IMR-90 (cell line): Measurements from ENCODE around the gene CMIP.

Source experiments
- CEBPB ChIP-seq: IDR thresholded peaks from 2 replicates; pipeline ENCODE4 v1.6.1; 2012; ENCODE audit warnings: low read depth, low read length, improper control_type of control experiment
- MAFK ChIP-seq: IDR thresholded peaks from 2 replicates; pipeline ENCODE4 v1.6.1; 2012; ENCODE audit warnings: low read depth, low read length, improper control_type of control experiment
- MAZ ChIP-seq: IDR thresholded peaks from 2 replicates; pipeline ENCODE4 v1.6.1; 2012; ENCODE audit warnings: low read depth, mild to moderate bottlenecking, low read length, improper control_type of control experiment, moderate library complexity, borderline replicate concordance
- MXI1 ChIP-seq: IDR thresholded peaks from 2 replicates; pipeline ENCODE4 v1.6.1; 2012; ENCODE audit warnings: low read depth, mild to moderate bottlenecking, low read length, moderate library complexity, borderline replicate concordance
- POLR2A ChIP-seq: IDR thresholded peaks from 2 replicates; pipeline ENCODE4 v1.6.1; 2012; ENCODE audit warnings: mild to moderate bottlenecking, low read depth, low read length
- RAD21 ChIP-seq: IDR thresholded peaks from 2 replicates; pipeline ENCODE4 v1.6.1; 2012; ENCODE audit warnings: low read length, improper control_type of control experiment
- RCOR1 ChIP-seq: IDR thresholded peaks from 2 replicates; pipeline ENCODE4 v1.6.1; 2012; ENCODE audit warnings: mild to moderate bottlenecking, low read length, improper control_type of control experiment; ENCODE audit not compliant: insufficient replicate concordance
- TF ChIP-seq, protein P1 (sequence below): conservative IDR thresholded peaks from 2 replicates; pipeline ENCODE4 v1.5.1; 2012; ENCODE audit warnings: mild to moderate bottlenecking, low read depth, low read length, improper control_type of control experiment
- TF ChIP-seq, protein P2 (sequence below): fragments of 150-350 bp; IDR thresholded peaks from 2 replicates; pipeline ENCODE4 v1.6.1; 2017; ENCODE audit warnings: mild to moderate bottlenecking, antibody characterized with exemption, low read length, low read depth

DNA sequence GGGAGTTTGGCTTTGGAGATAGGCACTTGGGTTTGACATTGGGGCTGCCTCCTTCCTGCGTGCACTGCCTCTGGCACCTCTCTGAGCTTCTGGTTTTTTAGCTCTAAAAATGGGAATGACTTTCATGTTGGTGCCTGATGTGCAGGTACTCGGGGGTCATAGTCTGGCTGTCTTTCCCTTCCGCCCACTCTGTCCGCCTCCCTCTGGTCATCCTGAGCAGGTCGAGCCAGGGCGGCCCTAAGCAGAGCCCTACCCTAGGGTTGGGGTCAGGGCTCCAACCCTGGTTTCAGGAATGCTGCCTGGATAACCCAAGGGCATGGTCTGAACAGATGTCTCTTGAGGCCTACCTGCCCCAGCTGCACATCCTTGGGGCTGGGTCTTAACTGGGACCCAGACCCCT is 64.8 kb downstream of the CMIP start:
- TF ChIP-seq MAFK (no peak), RAD21 (no peak), POLR2A (no peak), MAZ (no peak), MXI1 (no peak), RCOR1 (no peak), CEBPB (no peak)
- TF ChIP-seq, protein P1, sequence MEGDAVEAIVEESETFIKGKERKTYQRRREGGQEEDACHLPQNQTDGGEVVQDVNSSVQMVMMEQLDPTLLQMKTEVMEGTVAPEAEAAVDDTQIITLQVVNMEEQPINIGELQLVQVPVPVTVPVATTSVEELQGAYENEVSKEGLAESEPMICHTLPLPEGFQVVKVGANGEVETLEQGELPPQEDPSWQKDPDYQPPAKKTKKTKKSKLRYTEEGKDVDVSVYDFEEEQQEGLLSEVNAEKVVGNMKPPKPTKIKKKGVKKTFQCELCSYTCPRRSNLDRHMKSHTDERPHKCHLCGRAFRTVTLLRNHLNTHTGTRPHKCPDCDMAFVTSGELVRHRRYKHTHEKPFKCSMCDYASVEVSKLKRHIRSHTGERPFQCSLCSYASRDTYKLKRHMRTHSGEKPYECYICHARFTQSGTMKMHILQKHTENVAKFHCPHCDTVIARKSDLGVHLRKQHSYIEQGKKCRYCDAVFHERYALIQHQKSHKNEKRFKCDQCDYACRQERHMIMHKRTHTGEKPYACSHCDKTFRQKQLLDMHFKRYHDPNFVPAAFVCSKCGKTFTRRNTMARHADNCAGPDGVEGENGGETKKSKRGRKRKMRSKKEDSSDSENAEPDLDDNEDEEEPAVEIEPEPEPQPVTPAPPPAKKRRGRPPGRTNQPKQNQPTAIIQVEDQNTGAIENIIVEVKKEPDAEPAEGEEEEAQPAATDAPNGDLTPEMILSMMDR, result no peak
- TF ChIP-seq, protein P2, sequence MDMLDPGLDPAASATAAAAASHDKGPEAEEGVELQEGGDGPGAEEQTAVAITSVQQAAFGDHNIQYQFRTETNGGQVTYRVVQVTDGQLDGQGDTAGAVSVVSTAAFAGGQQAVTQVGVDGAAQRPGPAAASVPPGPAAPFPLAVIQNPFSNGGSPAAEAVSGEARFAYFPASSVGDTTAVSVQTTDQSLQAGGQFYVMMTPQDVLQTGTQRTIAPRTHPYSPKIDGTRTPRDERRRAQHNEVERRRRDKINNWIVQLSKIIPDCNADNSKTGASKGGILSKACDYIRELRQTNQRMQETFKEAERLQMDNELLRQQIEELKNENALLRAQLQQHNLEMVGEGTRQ, result no peak
